PC-9 (cell line): ENCODE results near the gene DIRAS1. TPM values are rescaled to one million over a fixed set of nuclear protein-coding genes. Genes with fewer than 3 reads are reported as not detected.

Experiments used
- BruUV-seq: library from RNA; stranded (reverse); fragments of 400-500 nt; replicated peaks from 2 replicates; lab custom pipeline; 2021; lab: Mats Ljungman, UMichigan
- CTCF ChIA-PET: fragments of 300-600 bp; sonication (Branson Sonifier 250); formaldehyde crosslinking; loops from one replicate; lab custom pipeline; 2022; ENCODE audit warnings: antibody characterized with exemption; lab: Charles Lee
- POLR2A ChIA-PET: fragments of 300-600 bp; sonication (Branson Sonifier 250); formaldehyde crosslinking; loops from one replicate; lab custom pipeline; 2022; ENCODE audit warnings: antibody characterized with exemption; ENCODE audit not compliant: unreplicated experiment; lab: Charles Lee
- DNase-seq, 2 experiments: peaks; one replicate each; pipeline versions ENCODE4 v3.0.0 to v3.0.0-alpha.2; 2015 to 2022; ENCODE audit warnings: mixed read lengths in 1 of 2
- H2AFZ ChIP-seq: fragments of 200-600 bp; sonication (generic); 2 replicates; pipeline ENCODE4 v1.8.1; 2017; ENCODE audit warnings: antibody characterized with exemption
- H3F3A ChIP-seq: fragments of 200-600 bp; sonication (generic); 2 replicates; pipeline ENCODE4 v1.8.1; 2017; ENCODE audit warnings: antibody characterized with exemption, mild to moderate bottlenecking, low read depth; ENCODE audit not compliant: insufficient read depth
- H3K27ac ChIP-seq: fragments of 200-600 bp; sonication (generic); 2 replicates; pipeline ENCODE4 v1.6.1; 2016; ENCODE audit warnings: mixed run types
- H3K27me3 ChIP-seq: fragments of 200-600 bp; sonication (generic); 2 replicates; pipeline ENCODE4 v1.6.1; 2016; ENCODE audit warnings: low read depth, mixed run types; ENCODE audit not compliant: insufficient read depth
- H3K36me3 ChIP-seq: fragments of 200-600 bp; sonication (generic); 2 replicates; pipeline ENCODE4 v1.6.1; 2016; ENCODE audit warnings: low read depth, mixed run types
- H3K4me1 ChIP-seq: fragments of 200-600 bp; sonication (generic); replicated peaks from 2 replicates; pipeline ENCODE4 v1.6.1; 2016; ENCODE audit warnings: mixed run types; ENCODE audit not compliant: insufficient read depth
- H3K4me2 ChIP-seq: fragments of 200-600 bp; sonication (generic); 2 replicates; pipeline ENCODE4 v1.6.1; 2017; ENCODE audit warnings: mixed run types
- H3K4me3 ChIP-seq: fragments of 200-600 bp; sonication (generic); 2 replicates; pipeline ENCODE4 v1.6.1; 2016; ENCODE audit warnings: mixed run types
- H3K79me2 ChIP-seq: fragments of 200-600 bp; sonication (generic); 2 replicates; pipeline ENCODE4 v1.6.1; 2017; ENCODE audit warnings: low read depth, mixed run types
- H3K9me2 ChIP-seq: fragments of 200-600 bp; sonication (generic); 2 replicates; pipeline ENCODE4 v1.8.1; 2017; ENCODE audit warnings: mild to moderate bottlenecking; ENCODE audit not compliant: insufficient read depth
- H3K9me3 ChIP-seq: fragments of 200-600 bp; sonication (generic); 2 replicates; pipeline ENCODE4 v1.8.1; 2016; ENCODE audit warnings: low read depth; ENCODE audit not compliant: insufficient read depth
- H4K20me1 ChIP-seq: fragments of 200-600 bp; sonication (generic); 2 replicates; pipeline ENCODE4 v1.8.1; 2017; ENCODE audit not compliant: insufficient read depth
- CTCF ChIP-seq: fragments of 200-600 bp; sonication (generic); conservative IDR thresholded peaks from 2 replicates; pipeline ENCODE4 v1.6.1; 2017; ENCODE audit warnings: mixed run types, antibody characterized with exemption, mild to moderate bottlenecking, moderate library complexity
- EZH2 ChIP-seq: fragments of 200-600 bp; sonication (generic); IDR thresholded peaks from 2 replicates; pipeline ENCODE4 v1.8.0; 2017; ENCODE audit warnings: antibody characterized with exemption, low read depth
- intact Hi-C: fragments of 100-400 bp; cut with micrococcal nuclease; formaldehyde crosslinking; loops from one replicate; pipeline ENCODE4 v1.10.0; 2022; ENCODE audit not compliant: unreplicated experiment
- total RNA-seq: library from RNA; stranded (reverse); gene quantifications from 2 replicates; pipeline ENCODE4 v1.2.3, GENCODE V29; 2021

DIRAS1 gene
- total RNA-seq, 1 experiment from 2014 or later = 0.57 TPM

GRCh38 chr19:2759965-2760364 lies 38.8 kb upstream of the DIRAS1 start:
- no peaks in the 10 kb centered on the region for H3K9me2 ChIP-seq
- ChIA-PET POLR2A (interaction anchor here (0.6 kb wide), 1 partner anchor 30 kb away, joined by 4 read pairs; no protein-coding TSS in a partner anchor), CTCF (no interaction called here)
- H3K27ac ChIP-seq = no peak overlapping the region
- H3F3A ChIP-seq = no peaks in the 10 kb centered on the region
- H3K4me2 ChIP-seq = no peak overlapping the region
- BruUV-seq = no TSS peak
- TF ChIP-seq EZH2 (no peak), CTCF (no peak)
- no peaks in the 10 kb centered on the region for H4K20me1 ChIP-seq
- H3K9me3 ChIP-seq = no peaks in the 10 kb centered on the region
- H3K4me1 ChIP-seq = no peaks in the 10 kb centered on the region
- H3K79me2 ChIP-seq = no peaks in the 10 kb centered on the region
- intact Hi-C loops = no loop called here
- no peak for DNase-seq
- no peak overlapping the region for H3K4me3 ChIP-seq
- no peak overlapping the region for H2AFZ ChIP-seq
- H3K27me3 ChIP-seq = no peaks in the 10 kb centered on the region
- no peaks in the 10 kb centered on the region for H3K36me3 ChIP-seq

- no peaks in the 10 kb centered on the region for H3K79me2 ChIP-seq
- H3K27ac ChIP-seq = no peak overlapping the region
- no peaks in the 10 kb centered on the region for H3F3A ChIP-seq
- no peak for TF ChIP-seq EZH2
- TF ChIP-seq CTCF = no peak
- H3K4me1 ChIP-seq = no peaks in the 10 kb centered on the region
- no peaks in the 10 kb centered on the region for H3K9me3 ChIP-seq
- no peak overlapping the region for H2AFZ ChIP-seq
- H3K36me3 ChIP-seq = no peaks in the 10 kb centered on the region
- H3K4me3 ChIP-seq = no peak overlapping the region
- no peaks in the 10 kb centered on the region for H3K9me2 ChIP-seq
- no peaks in the 10 kb centered on the region for H4K20me1 ChIP-seq
- intact Hi-C loops = no loop called here
- BruUV-seq = no TSS peak
- H3K27me3 ChIP-seq = no peaks in the 10 kb centered on the region
- H3K4me2 ChIP-seq = no peak overlapping the region
- ChIA-PET CTCF (no interaction called here), POLR2A (interaction anchor here (0.6 kb wide), 2 partner anchors 23 to 30 kb away, joined by 4 read pairs; no protein-coding TSS in a partner anchor)
- no peak for DNase-seq
These were observed 38.2 kb upstream of the DIRAS1 start for GRCh38 chr19:2759362-2759761.

GRCh38 chr19:2758601-2759313 lies 37.6 kb upstream of the DIRAS1 start:
- Histone ChIP-seq H3K9me2 (no peaks in the 10 kb centered on the region), H3K4me1 (no peaks in the 10 kb centered on the region), H3K27me3 (no peaks in the 10 kb centered on the region), H3F3A (no peaks in the 10 kb centered on the region), H3K4me3 (no peak overlapping the region), H3K9me3 (no peaks in the 10 kb centered on the region), H3K79me2 (no peaks in the 10 kb centered on the region), H4K20me1 (no peaks in the 10 kb centered on the region), H3K4me2 (no peak overlapping the region), H3K27ac (no peak overlapping the region), H3K36me3 (no peaks in the 10 kb centered on the region), H2AFZ (no peak overlapping the region)
- BruUV-seq = no TSS peak
- no peak for DNase-seq
- ChIA-PET CTCF (no interaction called here), POLR2A (no interaction called here)
- intact Hi-C loops = no loop called here
- TF ChIP-seq CTCF = no peak
- no peak for TF ChIP-seq EZH2
